Tibial nerve (tissue), 4 donors: ENCODE measurements around the gene PARP1. TPM values are rescaled to one million over a fixed set of nuclear protein-coding genes. Genes with fewer than 3 reads are reported as not detected.

ENCODE experiments used
- DNase-seq, 2 donors: peaks; one replicate each; pipeline ENCODE4 v3.0.0-alpha.2; 2019; ENCODE audit warnings: low spot score in 2 of 2
- H3K27ac ChIP-seq, 4 donors: fragments of 200-600 bp; sonication (generic) in 3 of 4; one replicate each; pipeline ENCODE4 v1.5.1; 2017 to 2019; ENCODE audit warnings: mild to moderate bottlenecking in 1 of 4
- H3K27me3 ChIP-seq, 2 donors: fragments of 200-600 bp; sonication (generic) in 1 of 2; one replicate each; pipeline versions ENCODE4 v1.5.1 to v1.6.0; 2017 to 2019
- H3K36me3 ChIP-seq, 3 donors: fragments of 200-600 bp; sonication (generic); one replicate each; pipeline ENCODE4 v1.5.1; 2018 to 2019
- H3K4me1 ChIP-seq, 4 donors: fragments of 200-600 bp; sonication (generic) in 3 of 4; one replicate each; pipeline ENCODE4 v1.5.1; 2017 to 2019
- H3K4me3 ChIP-seq, 4 donors: fragments of 200-600 bp; sonication (generic) in 3 of 4; one replicate each; pipeline ENCODE4 v1.5.1; 2017 to 2019; ENCODE audit warnings: mild to moderate bottlenecking in 1 of 4, moderate library complexity in 1 of 4
- H3K9me3 ChIP-seq, 4 donors: fragments of 200-600 bp; sonication (generic) in 3 of 4; one replicate each; pipeline ENCODE4 v1.5.1; 2017 to 2019
- CTCF ChIP-seq, 5 experiments: fragments of 200-600 bp in 3 of 5; fragments of 450-650 bp in 2 of 5; sonication (generic) in 3 of 5; IDR thresholded peaks; one replicate each; pipeline ENCODE4 v1.5.1; 2016 to 2019; ENCODE audit warnings: antibody characterized with exemption in 5 of 5, mild to moderate bottlenecking in 3 of 5, moderate library complexity in 2 of 5
- EP300 ChIP-seq, 2 donors: sonication (generic); formaldehyde crosslinking; IDR thresholded peaks; one replicate each; pipeline ENCODE4 v1.6.1; 2017; ENCODE audit warnings: antibody characterized with exemption in 2 of 2, mild to moderate bottlenecking in 1 of 2
- POLR2A ChIP-seq, 2 donors: fragments of 450-650 bp; IDR thresholded peaks; one replicate each; pipeline ENCODE4 v1.6.1; 2017; ENCODE audit warnings: antibody characterized with exemption in 2 of 2, mild to moderate bottlenecking in 2 of 2, moderate library complexity in 2 of 2
- WGBS, 2 donors: methylation state at CpG; one replicate each; pipeline ENCODE4 v1.1.5; 2018; 5-methylcytosine and 5-hydroxymethylcytosine counted together
- total RNA-seq, 4 donors: library from RNA; depleted of rRNA; stranded (reverse); fragments of >200 nt; gene quantifications; one replicate each; pipeline ENCODE4 v1.1.0, GENCODE V29; 2016

PARP1 gene
- total RNA-seq, 4 donors from 2014 or later: 91.5 to 117 (median 99.5) TPM

DNA sequence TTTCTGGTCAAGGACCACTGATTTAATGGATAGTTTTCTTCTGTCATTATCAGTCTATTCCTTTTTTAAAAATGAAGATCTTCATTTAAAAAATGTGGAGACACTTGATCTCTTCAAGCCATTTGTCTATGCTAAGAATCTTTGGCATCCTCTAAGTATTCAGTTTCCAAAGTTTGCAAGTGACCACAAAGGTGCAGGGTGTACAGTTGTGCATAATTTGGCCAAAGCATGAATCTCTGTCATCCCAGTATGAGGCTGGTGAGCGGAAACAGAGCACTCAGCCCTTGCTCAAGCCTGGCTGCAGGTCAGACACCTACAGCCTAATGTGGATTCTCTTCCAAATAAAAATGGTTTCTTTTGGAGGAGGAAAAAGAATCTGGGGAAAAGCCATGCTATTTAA, 19.8 kb downstream of the PARP1 start:
- H3K27me3 ChIP-seq: no peaks in the 10 kb centered on the region
- no peaks in the 10 kb centered on the region for H3K9me3 ChIP-seq
- no peak overlapping the region for H3K27ac ChIP-seq
- H3K4me1 ChIP-seq: no peaks in the 10 kb centered on the region
- 83 to 100% methylated on average over 1 of the region's 1 CpG for WGBS, 2 donors
- H3K36me3 ChIP-seq: peaks cover 0 to 98% (median 42%) of the 10 kb centered on the region in 3 donors
- DNase-seq: no peak
- no peak overlapping the region for H3K4me3 ChIP-seq
- TF ChIP-seq CTCF (IDR thresholded peaks at IDR 0.05) (no peak), POLR2A (IDR thresholded peaks at IDR 0.05) (no peak), EP300 (IDR thresholded peaks at IDR 0.05) (no peak)

GRCh38 chr1:226384717-226385116, 23.2 kb downstream of the PARP1 start:
- H3K4me3 ChIP-seq: no peak overlapping the region
- no peak for DNase-seq
- no peaks in the 10 kb centered on the region for H3K4me1 ChIP-seq
- H3K27me3 ChIP-seq: no peaks in the 10 kb centered on the region
- WGBS, 2 donors: 91 to 93% methylated on average over 11 of the region's 11 CpGs
- H3K27ac ChIP-seq: no peak overlapping the region
- no peaks in the 10 kb centered on the region for H3K9me3 ChIP-seq
- TF ChIP-seq EP300 (IDR thresholded peaks at IDR 0.05): no peak
- no peak for TF ChIP-seq POLR2A (IDR thresholded peaks at IDR 0.05)
- TF ChIP-seq CTCF (IDR thresholded peaks at IDR 0.05): no peak
- H3K36me3 ChIP-seq: peaks cover 4 to 100% (median 57%) of the 10 kb centered on the region in 3 donors

- H3K9me3 ChIP-seq: no peaks in the 10 kb centered on the region
- 85 to 97% methylated on average over 4 of the region's 4 CpGs for WGBS, 2 donors
- no peaks in the 10 kb centered on the region for H3K4me1 ChIP-seq
- no peak for DNase-seq
- TF ChIP-seq EP300 (IDR thresholded peaks at IDR 0.05) (no peak), CTCF (IDR thresholded peaks at IDR 0.05) (no peak), POLR2A (IDR thresholded peaks at IDR 0.05) (no peak)
- H3K27me3 ChIP-seq: no peaks in the 10 kb centered on the region
- H3K27ac ChIP-seq: no peak overlapping the region
- no peak overlapping the region for H3K4me3 ChIP-seq
- H3K36me3 ChIP-seq: peaks cover 4 to 100% (median 56%) of the 10 kb centered on the region in 3 donors
Observed at GRCh38 chr1:226384040-226384439, 23.9 kb downstream of the PARP1 start.

GRCh38 chr1:226382030-226382429, 25.9 kb downstream of the PARP1 start:
- Histone ChIP-seq H3K4me1 (no peaks in the 10 kb centered on the region), H3K4me3 (no peak overlapping the region), H3K9me3 (no peaks in the 10 kb centered on the region), H3K27ac (no peak overlapping the region), H3K27me3 (no peaks in the 10 kb centered on the region), H3K36me3 (peaks cover 4 to 100% (median 68%) of the 10 kb centered on the region in 3 donors)
- TF ChIP-seq POLR2A (IDR thresholded peaks at IDR 0.05) (no peak), CTCF (IDR thresholded peaks at IDR 0.05) (no peak)
- no peak for DNase-seq
- WGBS, 2 donors: 83 to 85% methylated on average over 5 of the region's 5 CpGs

- TF ChIP-seq POLR2A (IDR thresholded peaks at IDR 0.05) (no peak), CTCF (IDR thresholded peaks at IDR 0.05) (no peak)
- H3K27ac ChIP-seq: no peak overlapping the region
- no peaks in the 10 kb centered on the region for H3K4me1 ChIP-seq
- no peak for DNase-seq
- H3K36me3 ChIP-seq: peaks cover 5 to 100% (median 68%) of the 10 kb centered on the region in 3 donors
- H3K27me3 ChIP-seq: no peaks in the 10 kb centered on the region
- H3K4me3 ChIP-seq: no peak overlapping the region
- H3K9me3 ChIP-seq: no peaks in the 10 kb centered on the region
- WGBS, 2 donors: 90 to 91% methylated on average over 15 of the region's 15 CpGs
Observed at GRCh38 chr1:226381226-226381998, 26.5 kb downstream of the PARP1 start.
